ENCODE results near the gene TKT. TPM values are rescaled to one million over a fixed set of nuclear protein-coding genes. Genes with fewer than 3 reads are reported as not detected.

The TKT gene
- total RNA-seq, 1 donor from 2014 or later = 379 TPM

DNA sequence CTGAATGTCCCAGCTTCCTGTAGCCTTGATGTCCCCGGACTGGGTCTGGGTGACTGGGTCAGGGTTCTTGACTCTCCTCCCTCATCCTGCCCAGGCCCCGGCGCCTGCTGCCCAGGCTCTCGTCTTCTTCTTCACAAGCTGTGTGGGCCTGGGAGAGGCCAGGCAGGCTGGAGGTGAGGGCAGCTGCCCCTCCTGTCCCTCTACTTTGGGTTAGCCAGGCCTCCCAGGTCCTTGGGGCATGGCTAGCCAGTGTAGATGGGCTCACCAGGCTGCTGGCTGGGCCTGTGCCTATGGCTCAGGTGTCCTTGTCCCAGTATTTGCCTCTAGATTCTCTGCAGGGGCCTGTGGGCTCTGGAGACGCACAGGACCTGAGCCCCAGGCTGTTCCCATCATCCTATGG, 31.8 kb downstream of the TKT start:
- no peak for ATAC-seq

DNA sequence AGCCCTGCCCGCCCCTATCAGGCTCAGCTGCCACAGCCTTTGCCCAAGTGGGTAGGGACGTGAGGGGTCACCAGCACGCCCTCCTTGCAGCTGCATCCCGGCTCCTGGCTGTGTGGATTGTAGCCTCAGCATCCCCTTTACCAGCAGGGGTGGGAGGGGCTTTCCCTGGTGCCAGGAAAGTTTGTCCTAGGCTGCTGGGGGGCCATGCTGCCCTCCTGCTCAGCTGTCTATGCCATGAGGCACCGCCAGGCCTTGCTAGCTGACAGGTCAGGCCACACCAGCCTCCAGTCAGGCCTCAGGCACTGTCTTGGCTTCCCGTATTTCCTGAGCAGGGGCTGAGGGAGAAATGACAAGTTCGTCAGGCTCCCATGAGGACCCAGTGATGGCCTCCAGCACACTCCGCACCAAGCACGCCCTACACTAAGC, 32.3 kb downstream of the TKT start:
- no peak for ATAC-seq

DNA sequence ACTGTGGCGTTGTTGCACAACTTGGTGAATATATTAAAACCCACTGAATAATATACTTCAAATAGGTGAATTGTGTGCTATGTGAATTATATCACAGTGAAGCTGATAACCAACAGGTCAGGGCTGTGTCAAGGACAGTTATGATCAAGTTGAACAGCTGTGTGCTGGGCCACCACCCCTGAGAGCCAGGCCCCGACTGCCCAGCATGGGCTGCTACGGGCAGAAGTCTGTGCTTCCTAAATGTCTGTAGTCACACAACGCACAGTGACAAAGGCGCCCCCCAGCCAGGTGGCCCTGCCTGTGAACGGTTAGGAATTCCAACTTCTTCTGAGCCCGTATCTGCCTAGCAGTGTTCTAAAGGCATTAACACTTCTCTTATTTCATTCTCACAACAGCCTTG, 32.8 kb downstream of the TKT start:
- ATAC-seq = no peak

DNA sequence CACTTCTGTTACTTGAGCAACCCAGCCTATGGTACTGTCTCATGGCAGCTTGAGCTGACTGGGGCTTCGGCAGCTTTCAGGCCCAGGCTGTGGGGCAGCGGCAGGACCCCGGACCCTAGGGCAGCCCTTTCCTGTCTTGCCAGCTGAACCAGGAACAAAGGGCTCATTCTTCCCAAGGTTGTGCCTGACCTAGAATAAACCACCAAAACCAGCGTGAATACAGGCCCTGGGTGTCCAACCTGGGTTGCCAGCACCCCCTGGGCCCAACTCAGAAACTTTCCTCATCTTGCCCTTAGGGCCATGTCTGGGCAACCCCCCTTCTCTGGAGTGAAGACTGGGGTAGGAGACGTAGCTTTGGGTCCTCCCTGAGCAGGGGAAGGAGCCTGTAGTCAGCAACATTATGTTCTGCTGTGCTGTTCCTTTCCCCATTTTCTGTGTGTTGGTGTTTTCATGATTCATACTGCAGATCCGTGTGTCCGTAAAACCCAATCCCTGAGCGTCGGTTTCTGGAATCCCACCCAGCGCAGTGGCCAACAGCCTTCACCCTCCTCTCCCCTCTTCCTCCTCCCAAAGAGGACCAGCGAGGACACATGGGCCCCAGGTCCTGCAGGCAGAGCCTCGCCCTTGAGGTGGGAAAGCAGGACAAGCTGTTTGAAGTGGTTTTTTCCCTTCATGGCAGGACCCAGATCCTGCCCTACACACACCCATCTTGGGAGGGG, 33.5 kb downstream of the TKT start:
- ATAC-seq = no peak

DNA sequence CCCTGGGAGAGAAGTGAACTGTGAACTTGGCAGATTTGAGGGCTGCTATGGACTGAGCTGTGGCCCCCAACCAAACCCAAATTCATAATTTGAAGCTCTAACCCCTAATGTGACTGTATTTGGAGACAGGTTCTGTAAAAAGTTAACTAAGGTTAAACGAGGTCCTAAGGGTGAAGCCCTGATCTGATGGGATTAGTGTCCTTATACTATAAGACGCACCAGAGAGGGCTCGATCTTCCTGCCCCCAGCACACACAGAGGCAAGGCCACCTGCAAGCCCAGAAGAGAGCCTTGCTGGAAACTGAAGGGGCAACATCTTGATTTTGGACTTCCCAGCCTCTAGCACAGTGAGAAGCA, 34.0 kb downstream of the TKT start:
- no peak for ATAC-seq

DNA sequence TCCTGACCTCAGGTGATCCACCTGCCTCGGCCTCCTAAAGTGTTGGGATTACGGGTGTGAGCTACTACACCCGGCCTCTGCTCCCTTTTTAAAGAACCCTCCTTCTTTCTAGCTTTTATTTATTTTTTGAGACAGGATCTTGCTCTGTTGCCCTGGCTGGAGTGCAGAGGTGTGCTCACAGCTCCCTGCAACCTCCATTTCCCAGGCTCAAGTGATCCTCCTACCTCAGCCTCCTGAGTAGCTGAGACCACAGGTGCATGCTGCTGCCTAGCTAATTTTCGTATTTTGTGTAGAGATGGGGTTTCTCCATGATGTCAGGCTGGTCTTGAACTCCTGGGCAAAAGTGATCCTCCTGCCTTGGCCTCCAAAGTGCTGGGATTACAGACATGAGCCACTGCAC, 34.5 kb downstream of the TKT start:
- no peak for ATAC-seq

DNA sequence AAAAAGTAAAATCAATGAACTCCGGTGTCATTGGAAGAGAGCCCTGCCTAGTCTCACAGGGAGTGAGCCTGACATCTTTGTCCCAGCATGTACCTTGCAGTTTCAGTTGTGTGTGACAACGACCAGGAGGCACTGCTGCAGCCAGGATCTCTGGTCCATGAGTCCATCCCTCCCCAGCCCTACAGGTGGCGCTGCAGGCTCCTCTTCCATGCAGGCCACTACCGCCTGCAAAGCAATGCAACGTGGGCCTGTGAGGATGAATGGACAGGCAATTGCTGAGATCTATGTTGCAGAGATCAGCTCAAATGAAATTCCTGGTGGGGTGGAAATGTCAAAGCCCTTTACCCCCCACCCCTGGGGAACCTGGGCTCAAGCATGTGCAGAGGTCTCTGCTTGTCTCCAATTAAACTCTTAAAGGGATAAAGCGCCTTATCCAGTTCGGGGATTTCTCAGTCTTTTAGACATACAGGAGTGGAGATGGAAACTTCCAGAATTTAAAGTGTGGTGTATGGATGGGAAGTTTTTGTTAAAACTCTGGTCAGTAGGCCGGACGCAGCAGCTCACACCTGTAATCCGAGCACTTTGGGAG, 35.8 kb downstream of the TKT start:
- peak; percentile 87 for ATAC-seq

DNA sequence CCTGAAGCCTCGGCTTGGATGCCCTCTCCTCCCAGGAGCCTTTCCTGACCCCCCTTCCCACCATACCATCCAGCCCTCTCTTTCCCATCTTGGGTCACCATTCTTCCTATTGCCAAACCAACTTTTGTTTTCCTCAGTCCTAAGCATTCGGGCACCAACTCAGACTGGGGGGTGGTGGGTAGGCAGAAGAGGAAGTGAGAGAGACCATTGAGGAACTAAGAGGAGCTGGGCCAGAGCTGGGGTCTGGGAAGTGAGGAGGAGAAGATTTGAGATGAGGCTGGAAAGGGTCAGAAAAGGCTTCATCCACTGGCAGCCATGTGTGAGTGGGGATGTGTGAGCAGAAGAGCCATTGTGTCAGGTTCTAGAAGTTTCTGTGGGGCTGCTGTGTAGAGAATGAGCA, 37.7 kb downstream of the TKT start:
- ATAC-seq = no peak

DNA sequence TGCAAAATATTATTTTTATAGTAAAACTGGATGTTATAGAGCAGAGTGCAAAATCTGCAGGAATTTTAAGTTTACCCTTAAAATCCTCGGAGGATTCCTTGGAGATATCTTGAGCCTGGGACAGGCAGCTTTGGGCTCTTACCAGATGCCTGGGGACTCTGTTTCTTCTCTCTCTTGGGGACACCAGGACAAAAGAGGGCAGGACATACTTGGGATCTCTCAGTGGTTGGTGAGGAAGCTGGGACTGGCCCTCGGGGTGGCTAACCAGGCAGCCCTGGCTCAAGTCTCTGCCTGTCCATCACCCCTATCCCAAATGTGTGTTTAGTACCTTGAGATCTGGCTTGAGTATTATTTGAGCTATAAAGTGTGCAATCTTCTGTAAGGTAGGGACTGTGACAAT, 38.6 kb downstream of the TKT start:
- ATAC-seq = no peak

DNA sequence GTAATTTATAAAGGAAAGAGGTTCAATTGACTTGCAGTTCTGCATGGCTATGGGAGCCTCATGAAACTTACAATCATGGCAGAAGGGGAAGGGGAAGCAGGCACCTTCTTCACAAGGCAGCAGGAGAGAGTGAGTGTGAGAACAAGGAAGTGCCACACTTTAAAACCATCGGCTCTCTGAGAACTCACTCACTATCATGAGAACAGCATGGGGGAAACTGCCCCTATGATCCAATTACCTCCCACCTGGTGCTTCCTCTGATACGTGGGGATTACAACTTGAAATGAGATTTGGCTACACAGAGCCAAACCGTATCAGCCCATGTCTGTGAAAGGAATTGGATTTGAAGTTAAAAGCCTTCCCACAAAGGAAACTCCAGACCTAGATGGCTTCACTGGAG, 39.1 kb downstream of the TKT start:
- no peak for ATAC-seq

DNA sequence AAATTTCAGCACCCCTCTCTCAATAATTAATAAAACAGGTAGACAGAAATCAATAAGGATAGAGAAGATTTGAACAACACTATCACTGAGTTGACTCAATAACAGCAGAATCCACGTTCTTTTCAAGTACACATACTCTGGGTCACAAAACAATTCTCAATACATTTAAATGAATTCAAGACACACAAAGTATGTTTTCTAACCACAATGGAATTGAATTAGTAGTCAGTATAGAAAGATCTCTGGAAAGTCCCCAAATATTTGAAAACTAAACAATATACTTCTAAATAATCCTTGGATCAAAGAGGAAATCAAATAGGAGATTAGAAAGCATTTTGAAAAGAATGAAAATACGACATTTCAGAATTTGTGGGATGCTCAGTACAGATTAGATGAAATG, 40.0 kb downstream of the TKT start:
- no peak for ATAC-seq

DNA sequence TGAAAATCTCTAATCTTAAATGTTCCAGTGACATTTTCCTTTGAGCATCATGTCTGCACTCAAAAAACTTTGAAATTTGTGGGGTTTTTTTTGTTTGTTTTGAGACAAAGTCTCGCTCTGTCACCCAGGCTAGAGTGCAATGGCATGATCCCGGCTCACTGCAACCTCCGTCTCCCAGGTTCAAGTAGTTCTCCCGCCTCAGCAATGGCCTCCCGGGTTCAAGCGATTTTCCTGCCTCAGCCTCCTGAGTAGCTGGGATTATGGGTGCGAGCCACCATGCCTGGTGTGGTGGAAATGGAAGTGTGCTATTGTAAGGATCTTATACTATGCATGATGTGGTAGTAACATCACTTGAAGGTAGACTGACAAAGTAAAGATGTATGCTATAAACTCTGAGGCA, 42.5 kb downstream of the TKT start:
- ATAC-seq = no peak

DNA sequence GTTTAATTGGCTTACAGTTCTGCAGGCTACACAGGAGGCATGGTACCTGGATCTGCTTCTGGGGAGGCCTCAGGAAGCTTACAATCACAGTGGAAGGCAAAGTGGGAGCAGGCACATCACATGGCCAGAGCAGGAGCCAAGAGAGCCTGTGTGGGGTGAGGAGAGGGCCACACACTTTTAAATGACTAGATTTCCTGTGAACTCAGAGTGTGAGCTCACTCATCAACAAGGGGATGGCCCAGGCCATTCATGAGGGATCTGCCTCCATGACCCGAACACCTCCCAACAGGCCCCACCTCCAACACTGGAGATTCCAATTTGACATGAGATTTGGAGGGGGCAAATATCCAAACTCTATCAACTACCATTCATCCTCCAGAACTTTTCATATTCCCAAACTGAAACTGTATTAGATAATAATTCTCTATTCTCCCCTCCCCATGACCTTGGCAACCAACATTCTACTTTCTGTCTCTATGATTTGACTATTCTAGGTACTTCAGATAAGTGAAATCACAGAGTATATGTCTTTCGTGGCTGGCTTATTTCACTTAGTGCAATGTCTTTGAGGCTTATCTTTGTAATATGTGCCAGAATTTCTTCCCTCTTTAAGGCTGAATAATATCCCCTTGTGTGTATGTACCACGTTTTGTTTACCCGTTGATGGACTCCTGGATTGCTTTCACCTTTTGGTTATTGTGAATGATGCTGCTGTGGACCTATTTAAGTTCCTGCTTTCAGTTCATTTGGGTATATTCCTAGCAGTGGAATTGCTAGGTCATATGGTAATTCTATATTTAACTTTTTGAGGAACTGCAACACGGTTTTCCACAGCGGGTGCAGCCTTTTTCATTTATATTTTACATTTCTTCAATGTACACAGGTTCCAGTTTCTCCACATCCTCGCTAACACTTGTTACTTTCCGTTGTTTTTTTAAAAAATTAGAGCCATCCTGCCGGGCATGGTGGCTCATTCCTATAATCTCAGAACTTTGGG, 43.8 kb downstream of the TKT start:
- ATAC-seq = no peak

DNA sequence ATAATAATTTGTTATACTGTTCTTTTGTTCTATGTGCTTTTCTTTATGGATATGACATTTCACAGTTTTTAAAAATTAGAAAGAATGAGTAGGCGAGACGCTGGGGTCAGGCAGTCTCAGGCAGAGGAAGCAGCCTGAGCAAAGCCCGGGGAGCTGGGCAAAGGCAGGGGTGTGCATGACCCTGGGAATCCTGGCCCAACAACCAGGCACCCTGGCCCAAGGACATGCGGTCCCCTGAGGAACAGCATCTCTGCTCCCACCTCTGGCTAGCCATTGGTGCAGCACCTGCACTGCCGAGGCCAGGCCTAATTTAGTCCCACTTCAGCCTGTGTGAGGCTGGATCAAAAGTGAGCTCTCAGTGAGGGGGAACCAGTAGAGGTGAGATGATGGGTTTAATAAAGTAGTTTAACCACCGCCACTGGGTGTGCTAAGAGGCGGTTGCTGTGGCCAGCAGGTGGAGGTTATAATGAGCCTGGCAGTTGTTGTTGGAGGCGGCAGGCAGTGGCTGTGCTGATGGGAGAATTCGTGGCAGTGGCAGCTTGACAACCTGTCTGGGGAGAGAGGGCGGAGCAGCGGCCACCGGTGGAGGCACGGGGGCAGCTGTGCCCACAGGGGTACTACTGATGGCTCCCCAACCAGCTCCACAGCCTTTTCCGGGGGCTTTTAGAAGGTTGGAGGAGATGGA, 53.3 kb downstream of the TKT start:
- no peak for ATAC-seq

DNA sequence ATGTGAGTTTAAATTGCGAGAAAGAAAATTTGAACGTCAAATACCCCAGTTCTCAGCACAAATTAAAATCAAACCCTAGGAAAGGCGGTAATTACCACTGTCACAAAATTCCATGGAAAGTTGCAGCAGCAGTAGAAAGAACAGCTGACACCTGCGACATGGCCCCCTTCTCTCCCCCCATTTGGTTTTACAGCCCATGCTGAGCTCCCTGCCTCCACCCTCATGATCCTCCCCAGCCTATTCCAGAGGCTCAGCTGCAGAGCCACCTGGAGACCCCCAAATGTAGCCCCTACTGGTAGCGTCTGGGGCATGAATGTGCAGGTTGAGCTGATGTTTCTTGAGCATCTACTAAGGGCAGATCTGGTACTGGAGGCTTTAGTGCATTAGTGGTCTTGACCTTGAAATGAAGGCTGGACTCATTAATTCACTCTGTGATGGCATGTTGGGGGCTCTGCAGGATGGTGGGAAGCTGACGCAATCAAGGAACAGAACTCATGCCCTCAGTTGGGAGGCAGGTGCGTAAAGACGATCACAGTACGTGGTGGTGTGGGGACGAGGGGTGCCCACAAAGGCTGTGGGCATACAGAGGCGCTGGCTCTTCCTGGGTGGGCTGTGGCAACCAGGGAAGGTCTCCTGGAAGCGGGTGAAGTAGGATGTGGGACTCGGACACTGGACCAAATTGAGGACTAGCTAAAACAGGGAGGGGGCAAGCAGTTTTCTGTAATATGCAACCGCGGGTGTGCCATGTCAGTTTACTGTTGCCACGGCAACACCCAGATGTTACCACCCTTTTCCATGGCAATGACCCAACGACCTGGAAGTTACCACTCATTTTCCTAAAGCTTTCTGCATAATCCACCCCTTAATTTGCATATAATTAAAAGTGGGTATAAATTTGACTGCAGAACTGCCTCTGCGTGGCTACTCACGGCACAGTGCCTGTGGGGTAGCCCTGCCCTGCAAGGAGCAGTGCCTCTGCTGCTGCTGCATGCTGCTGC, 55.0 kb downstream of the TKT start:
- ATAC-seq = no peak

DNA sequence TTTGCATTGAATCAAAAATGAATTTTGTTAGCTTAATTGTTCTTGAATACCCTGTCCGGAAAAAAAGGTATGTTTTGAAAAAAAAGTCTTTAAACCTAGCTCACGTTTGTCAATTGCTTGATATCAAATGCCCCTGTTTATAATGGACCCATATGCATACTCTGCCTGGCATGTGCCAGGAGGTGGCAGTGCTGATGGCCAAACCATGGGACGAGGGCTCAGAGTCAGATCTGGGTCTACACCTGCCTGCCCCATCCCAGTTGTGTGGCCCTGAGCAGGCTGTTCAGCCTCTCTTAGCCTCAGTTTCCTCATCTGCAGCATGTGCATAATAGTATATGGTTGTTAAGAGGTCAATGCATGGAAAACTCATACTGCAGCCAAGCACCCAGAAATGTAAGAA, 56.0 kb downstream of the TKT start:
- ATAC-seq = no peak

DNA sequence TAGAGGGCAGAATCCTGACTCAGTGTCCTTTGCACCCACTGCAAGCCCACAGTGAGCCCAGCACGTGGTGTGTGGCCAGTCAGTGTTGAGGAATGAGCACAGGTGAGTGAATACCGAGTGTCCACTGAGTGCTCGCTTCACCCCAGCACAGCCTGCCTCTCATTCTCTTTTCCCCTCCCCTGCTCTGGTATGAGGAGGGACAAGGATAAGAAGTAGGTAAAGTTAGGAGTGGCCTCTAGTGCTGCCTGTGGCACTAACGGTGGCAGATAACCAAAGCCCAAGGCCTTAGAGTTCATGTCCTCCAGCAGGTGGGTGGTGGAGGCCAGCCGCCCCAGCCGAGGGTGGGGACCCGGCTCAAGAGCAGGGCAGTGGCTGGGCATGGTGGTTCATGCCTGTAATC, 56.8 kb downstream of the TKT start:
- no peak for ATAC-seq

DNA sequence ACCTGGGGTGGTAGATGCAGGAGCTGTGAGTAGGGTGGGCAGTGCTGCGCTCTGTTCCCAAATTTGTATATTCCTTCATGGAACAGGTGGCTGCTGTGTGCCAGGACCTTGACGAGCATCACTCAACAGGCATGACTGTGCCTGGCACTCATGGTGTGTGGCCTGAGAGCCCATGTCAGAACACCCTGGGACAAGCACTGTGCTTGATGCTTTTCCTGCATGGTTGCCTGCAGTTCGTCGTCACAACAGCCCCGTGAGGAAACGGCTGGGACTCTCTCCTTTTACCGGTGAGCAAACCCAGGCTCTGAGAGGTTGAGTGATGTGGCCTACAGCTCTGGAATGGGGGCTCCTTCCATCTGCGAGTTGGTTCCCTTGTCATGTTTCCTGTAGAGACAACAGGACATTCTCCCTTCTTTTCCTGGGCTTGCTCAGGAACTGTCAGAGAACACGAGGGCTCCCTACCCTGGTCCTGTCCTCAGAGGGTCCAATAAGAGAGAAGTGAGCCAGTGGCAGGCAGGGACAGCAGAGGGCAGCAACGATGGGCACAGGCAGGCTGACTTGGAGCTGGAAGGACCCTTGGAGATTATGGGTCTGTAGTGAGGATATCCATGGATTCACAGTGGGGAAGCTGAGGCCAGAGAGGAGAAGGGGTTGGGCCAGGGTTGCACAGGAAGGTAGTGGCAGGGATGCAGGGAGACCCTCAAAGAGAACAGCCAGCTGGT, 57.4 kb downstream of the TKT start:
- ATAC-seq = no peak

DNA sequence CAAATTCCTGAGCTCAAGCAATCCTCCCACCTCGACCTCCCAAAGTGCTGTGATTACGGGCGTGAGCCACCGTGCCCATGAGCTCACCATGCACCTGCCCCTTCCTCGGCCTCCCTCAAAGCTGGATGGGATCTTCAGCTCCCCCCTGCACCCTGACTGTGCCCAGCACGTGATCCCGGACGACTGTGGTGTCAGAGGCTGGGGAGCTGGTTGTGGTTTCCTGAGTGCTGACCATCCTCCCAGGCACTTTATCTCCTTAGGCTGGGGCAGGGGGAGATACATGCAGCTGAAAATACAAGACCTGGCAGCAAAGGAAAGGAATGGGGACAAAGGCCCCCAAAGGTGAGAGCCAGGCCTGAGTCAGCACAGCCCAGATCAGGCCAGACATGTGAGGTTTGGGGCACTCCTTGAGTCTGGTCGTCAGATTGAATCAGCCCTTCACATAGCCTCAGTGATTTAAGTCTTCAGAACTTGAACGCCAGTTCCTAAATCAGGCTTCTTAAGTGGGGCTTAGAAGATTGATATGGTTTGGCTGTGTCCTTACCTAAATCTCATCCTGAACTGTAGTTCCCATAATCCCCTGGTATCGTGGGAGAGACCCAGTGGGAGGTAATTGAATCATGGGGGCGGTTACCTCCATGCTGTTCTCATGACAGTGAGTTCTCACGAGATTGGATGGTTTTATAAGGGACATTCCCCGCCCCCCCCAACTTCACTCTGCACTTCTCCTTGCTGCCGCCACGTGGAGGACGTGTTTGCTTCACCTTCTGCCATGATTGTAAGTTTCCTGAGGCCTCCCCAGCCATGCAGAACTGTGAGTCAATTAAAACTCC, 59.0 kb downstream of the TKT start:
- peak; percentile 19 for ATAC-seq
